SK-N-MC (cell line): ENCODE results near the gene CSNK1D.

Experiments
- DNase-seq: peaks from one replicate; pipeline ENCODE4 v3.0.0-alpha.2; 2011; ENCODE audit warnings: low read depth, low spot score
- H3K27ac ChIP-seq: fragments of 200-600 bp; sonication (generic); 2 replicates; pipeline ENCODE4 v1.5.1; 2016; ENCODE audit warnings: mixed run types
- H3K36me3 ChIP-seq: fragments of 200-600 bp; sonication (generic); 2 replicates; pipeline ENCODE4 v1.6.1; 2017; ENCODE audit warnings: antibody characterized with exemption, low read length, mixed read lengths; ENCODE audit not compliant: insufficient read depth
- H3K4me3 ChIP-seq: fragments of 200-600 bp; sonication (generic); 2 replicates; pipeline ENCODE4 v1.5.1; 2016
- H3K9ac ChIP-seq: fragments of 200-600 bp; sonication (generic); 2 replicates; pipeline ENCODE4 v1.8.0; 2017; ENCODE audit warnings: mixed run types, mixed read lengths; ENCODE audit not compliant: insufficient read length
- H3K9me3 ChIP-seq: fragments of 200-600 bp; sonication (generic); 2 replicates; pipeline ENCODE4 v1.6.1; 2017; ENCODE audit warnings: low read depth, mild to moderate bottlenecking, antibody characterized with exemption, low read length, moderate library complexity, mixed read lengths
- EZH2 ChIP-seq: fragments of 200-600 bp; sonication (generic); IDR thresholded peaks from one replicate; pipeline ENCODE4 v1.6.1; 2017; ENCODE audit warnings: antibody characterized with exemption
- FOXP2 ChIP-seq: optimal IDR thresholded peaks from 2 replicates; pipeline ENCODE3; 2011; ENCODE audit warnings: mild to moderate bottlenecking, moderate library complexity; ENCODE audit not compliant: insufficient read depth; ENCODE audit errors: extremely low read length, control extremely low read depth
- POLR2AphosphoS5 ChIP-seq: IDR thresholded peaks from 2 replicates; pipeline ENCODE4 v1.6.1; 2012; ENCODE audit warnings: mild to moderate bottlenecking, low read depth, low read length, borderline replicate concordance

Gene CSNK1D

DNA sequence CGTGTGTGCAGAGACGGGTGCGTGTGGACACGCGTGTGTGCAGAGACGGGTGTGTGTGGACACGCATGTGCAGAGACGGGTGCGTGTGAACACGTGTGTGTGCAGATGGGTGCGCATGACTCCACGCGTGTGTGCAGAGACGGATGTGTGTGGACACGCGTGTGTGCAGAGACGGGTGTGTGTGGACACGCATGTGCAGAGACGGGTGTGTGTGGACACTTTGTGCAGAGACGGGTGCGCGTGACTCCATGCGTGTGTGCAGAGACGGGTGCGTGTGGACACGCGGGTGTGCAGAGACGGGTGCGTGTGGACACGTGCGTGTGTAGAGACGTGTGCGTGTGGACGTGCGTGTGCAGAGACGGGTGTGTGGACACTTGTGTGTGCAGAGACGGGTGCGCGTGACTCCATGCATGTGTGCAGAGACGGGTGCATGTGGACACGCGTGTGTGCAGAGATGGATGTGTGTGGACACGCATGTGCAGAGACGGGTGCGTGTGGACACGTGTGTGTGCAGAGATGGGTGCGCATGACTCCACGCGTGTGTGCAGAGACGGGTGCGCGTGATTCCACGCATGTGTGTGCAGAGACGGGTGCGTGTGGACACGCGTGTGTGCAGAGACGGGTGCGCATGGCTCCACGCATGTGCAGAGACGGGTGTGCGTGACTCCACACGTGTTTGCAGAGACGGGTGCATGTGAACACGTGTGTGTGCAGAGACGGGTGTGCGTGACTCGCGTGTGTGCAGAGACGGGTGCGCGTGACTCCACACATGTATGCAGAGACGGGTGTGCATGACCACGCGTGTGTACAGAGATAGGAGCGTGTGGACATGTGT is 45.5 kb upstream of the CSNK1D start:
- no peak for DNase-seq
- H3K4me3 ChIP-seq: no peak overlapping the region
- H3K36me3 ChIP-seq: no peaks in the 10 kb centered on the region
- no peak for TF ChIP-seq FOXP2
- TF ChIP-seq POLR2AphosphoS5: no peak
- TF ChIP-seq EZH2: no peak
- no peak overlapping the region for H3K9ac ChIP-seq
- no peak overlapping the region for H3K27ac ChIP-seq
- no peaks in the 10 kb centered on the region for H3K9me3 ChIP-seq

DNA sequence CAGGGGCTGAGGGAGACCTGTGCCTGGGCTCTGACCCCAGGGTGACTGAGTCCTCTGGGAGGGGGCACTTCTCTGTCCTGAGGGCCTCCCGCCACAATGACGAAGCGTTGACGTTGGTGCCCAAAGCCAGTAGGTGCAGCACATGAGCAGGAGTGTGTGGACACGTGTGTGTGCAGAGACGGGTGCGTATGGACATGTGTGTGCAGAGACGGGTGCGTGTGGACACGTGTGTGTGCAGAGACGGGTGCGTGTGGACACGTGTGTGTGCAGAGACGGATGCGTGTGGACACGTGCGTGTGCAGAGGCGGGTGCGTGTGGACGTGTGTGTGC is 44.6 kb upstream of the CSNK1D start:
- Histone ChIP-seq H3K4me3 (no peak overlapping the region), H3K27ac (no peak overlapping the region), H3K9ac (no peak overlapping the region), H3K36me3 (no peaks in the 10 kb centered on the region), H3K9me3 (no peaks in the 10 kb centered on the region)
- DNase-seq: no peak
- TF ChIP-seq EZH2 (no peak), POLR2AphosphoS5 (no peak), FOXP2 (no peak)

DNA sequence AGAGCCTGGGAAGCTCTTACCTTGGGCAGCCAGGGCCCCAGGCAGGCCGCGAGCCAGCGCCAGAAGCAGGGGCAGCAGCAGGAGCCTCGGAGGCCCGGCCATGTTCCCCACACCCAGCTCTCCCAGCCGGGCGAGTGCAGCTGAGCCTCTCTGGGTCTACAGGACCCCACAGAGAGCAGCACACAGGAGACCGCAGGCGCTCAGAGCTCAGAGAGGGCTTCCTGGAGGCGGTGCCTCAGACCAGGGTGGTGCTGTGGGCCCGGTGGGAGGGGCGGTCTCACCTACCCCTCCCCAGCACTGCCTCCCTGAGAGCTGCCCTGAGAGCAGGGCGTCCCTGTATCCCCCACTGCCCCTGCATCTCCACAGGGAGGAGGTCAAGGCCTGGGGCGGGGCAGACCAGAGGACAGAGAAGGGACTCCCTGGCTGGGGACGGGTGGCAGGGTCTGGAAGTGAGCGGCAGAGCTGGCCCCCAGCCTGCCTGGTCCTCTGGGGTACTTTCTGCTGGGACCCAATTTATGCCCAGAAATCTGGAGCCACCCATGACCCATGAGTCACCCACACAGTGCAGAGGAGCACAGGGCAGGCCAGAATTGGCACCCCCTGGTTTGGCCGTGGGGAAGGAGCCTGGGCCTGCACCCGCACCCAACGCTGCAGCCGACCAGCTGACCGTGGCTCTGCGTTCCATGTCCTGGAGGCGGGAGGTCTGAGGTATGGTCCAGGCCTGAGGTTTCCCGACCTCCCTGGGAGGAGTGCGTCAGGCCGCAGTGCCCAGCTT is 44.1 kb upstream of the CSNK1D start, which contains the start of gene CD7:
Gene CD7, minus strand, starts transcription at position 215 of the 775 bp plus-strand sequence. Its CDS starts 113 bp downstream, at position 102.
- DNase-seq: no peak
- Histone ChIP-seq H3K9me3 (no peaks in the 10 kb centered on the region), H3K9ac (no peak within 1 kb of the TSS), H3K27ac (no peak within 1 kb of the TSS), H3K4me3 (no peak within 1 kb of the TSS), H3K36me3 (no peaks in the 10 kb centered on the region)
- TF ChIP-seq EZH2: no peak
- TF ChIP-seq FOXP2: no peak
- no peak for TF ChIP-seq POLR2AphosphoS5

GRCh38 chr17:82316651-82317393 is 43.3 kb upstream of the CSNK1D start:
- DNase-seq: no peak
- Histone ChIP-seq H3K27ac (no peak overlapping the region), H3K9ac (no peak overlapping the region), H3K4me3 (no peak overlapping the region), H3K9me3 (no peaks in the 10 kb centered on the region), H3K36me3 (no peaks in the 10 kb centered on the region)
- TF ChIP-seq POLR2AphosphoS5 (no peak), EZH2 (no peak), FOXP2 (no peak)

DNA sequence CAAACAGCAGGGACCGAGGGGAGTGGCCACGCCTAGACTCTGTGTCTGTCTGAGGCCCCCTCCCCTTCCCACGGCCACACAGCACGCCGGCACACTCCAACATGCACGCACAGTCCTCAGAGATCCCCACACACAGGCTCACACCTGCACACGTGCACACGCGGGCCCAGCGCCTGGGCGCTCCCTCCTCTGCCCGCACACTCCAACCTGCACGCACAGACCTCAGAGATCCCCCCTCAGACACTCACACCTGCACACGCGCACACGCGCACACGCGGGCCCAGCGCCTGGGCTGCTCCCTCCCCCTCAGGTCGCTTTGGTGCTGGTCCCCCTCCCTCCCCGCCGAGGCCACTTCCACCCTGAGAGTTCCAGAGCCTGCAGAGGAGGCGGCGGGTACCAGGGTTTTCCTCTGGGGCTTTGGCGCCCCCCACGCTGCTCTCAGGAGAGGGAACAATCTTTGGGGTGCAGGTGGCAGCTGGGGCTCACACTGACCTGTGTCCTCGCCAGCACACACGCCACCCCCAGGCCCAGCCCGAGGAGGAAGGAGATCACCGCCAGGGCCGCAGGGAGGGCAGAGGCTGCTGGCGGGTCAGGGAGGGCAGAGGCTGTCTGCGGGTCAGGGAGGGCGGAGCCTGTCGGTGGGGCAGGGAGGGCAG is 42.3 kb upstream of the CSNK1D start:
- no peak overlapping the region for H3K27ac ChIP-seq
- no peak for DNase-seq
- no peak overlapping the region for H3K4me3 ChIP-seq
- no peaks in the 10 kb centered on the region for H3K36me3 ChIP-seq
- TF ChIP-seq POLR2AphosphoS5 (no peak), FOXP2 (no peak), EZH2 (no peak)
- H3K9me3 ChIP-seq: no peaks in the 10 kb centered on the region
- no peak overlapping the region for H3K9ac ChIP-seq

GRCh38 chr17:82314727-82315605 is 41.5 kb upstream of the CSNK1D start:
- Histone ChIP-seq H3K9me3 (no peaks in the 10 kb centered on the region), H3K36me3 (no peaks in the 10 kb centered on the region), H3K27ac (no peak overlapping the region), H3K4me3 (no peak overlapping the region), H3K9ac (no peak overlapping the region)
- no peak for DNase-seq
- no peak for TF ChIP-seq EZH2
- no peak for TF ChIP-seq POLR2AphosphoS5
- no peak for TF ChIP-seq FOXP2
